Measurements from ENCODE around the gene KIF1C. TPM values are rescaled to one million over a fixed set of nuclear protein-coding genes. Genes with fewer than 3 reads are reported as not detected.

KIF1C gene
- polyA plus RNA-seq = 15.0 TPM

DNA sequence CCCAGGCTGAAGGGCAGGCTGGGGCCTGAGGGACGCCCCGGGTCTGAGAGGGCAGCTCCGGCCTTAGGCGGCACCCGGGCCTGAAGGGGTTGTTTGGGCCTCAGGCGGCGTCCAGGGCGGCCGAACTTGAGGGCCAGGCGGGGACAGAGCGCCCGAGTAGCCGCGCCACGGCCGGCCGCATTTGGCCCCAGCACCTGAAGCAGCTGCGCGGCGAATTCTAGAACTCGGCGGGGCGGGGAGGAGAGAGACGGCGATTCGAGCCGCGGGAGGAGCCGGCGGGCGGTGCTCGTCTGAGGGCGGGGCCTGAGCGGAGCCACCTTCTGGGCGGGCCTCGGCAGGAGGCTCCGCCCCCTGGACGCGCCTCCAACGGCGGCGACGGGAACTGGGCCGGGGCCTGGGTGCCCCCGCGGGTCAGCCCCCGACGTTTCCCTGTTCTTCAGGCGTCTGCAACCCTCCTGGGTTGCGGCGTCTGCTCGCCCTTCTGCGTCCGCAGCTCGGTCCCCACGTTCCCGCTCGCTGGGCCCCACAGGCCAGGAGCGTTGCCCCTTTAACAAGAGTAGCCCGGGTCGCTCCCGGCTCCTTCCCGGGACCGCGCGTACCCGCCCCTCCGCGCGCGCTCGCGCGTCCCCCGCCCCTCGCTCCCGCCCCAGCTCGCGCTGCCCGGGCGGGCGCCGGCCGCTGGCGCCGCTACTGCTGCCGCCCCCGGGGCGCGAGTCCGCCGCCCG, at the start of gene KIF1C, which contains the start of gene INCA1:
TSS of gene KIF1C (plus strand) at position 649 of the 725 bp plus-strand sequence. CDS start 2,297 bp downstream, outside the sequence.
TSS of gene INCA1 (minus strand) at position 221 of the 725 bp plus-strand sequence. CDS start 3,085 bp downstream, outside the sequence.
- no peaks in the 10 kb centered on the region for H3K9me3 Mint-ChIP-seq
- H3K27me3 Mint-ChIP-seq = no peaks in the 10 kb centered on the region
- peaks cover 11 to 15% (median 12%) of the 10 kb centered on the region in 3 donors for H3K4me1 Mint-ChIP-seq
- peaks cover 10% of the 10 kb centered on the region for H3K36me3 Mint-ChIP-seq
- H3K27ac Mint-ChIP-seq = peak within 1 kb of the TSS; percentile 22 to 71 (median 69)
- peak within 1 kb of the TSS; percentile 84 to 95 (median 92) for H3K4me3 Mint-ChIP-seq

DNA sequence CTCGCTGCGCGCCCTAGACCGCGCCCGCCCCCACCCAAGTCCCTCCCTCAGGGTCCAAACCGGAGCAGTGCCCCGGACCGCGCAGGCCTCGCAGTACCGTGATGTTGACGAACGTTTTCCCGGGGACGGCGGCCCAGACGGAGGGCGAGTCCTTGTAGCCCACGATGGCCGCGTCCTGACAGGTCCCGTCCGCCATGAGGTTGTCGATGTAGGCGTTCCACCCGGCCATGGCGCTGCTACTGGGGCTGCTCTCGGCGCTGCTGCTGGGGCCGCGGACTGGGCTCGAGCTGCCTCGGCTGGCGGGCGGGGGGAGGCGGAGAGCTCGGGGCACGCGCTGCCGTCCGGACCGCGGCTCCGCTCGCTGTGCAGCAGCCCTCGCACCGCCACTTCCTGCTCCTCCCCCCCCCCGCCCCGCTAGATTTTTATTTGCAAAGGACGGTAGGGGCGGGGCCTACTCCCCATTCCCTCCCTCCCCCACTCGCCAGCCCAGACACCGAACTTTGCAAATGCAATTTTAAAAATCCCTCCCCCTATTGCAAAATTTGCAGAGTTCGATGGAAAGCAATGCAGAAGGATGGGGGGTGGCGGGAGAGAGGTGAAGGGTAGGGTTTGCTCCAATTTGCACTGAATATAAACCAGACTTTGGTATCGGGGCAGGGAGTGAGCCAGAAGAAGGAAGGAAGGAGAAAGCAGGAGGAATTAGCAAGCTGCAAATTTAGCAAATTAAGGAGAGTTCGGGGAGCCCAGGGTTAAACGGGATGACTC, 49.4 kb upstream of the KIF1C start, which contains the start of gene PFN1:
TSS of gene PFN1 (minus strand) at position 365 of the 765 bp plus-strand sequence. CDS start at position 229, 136 bp downstream.
- H3K27ac Mint-ChIP-seq = peak within 1 kb of the TSS; percentile 95 to 99 (median 97)
- H3K4me1 Mint-ChIP-seq = peaks cover 25 to 30% (median 30%) of the 10 kb centered on the region in 3 donors
- H3K36me3 Mint-ChIP-seq = peaks cover 3% of the 10 kb centered on the region
- H3K9me3 Mint-ChIP-seq = no peaks in the 10 kb centered on the region
- peak within 1 kb of the TSS; percentile 91 to 99 (median 96) for H3K4me3 Mint-ChIP-seq
- H3K27me3 Mint-ChIP-seq = no peaks in the 10 kb centered on the region

DNA sequence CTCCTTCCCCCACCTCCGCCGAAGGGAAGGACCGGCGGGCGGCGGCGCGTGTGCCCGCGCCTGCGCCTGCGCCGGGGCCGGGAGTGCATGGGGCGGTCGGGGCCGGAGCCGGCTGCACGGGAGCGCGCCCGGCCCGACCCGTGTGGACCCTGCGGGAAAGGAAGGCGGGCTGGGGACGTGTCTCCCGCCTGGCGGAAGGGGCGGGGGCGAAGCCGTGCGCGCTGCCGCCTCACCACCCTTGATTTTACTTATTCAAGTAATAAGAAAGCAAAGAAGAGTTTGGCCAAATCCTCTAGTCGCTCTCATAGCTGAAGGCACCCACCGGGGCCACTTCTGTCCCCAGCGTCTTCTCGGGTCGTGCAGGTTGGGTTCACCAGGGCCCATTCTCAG, 48.8 kb upstream of the KIF1C start:
- Mint-ChIP-seq H3K27me3 (no peaks in the 10 kb centered on the region), H3K4me1 (peaks cover 23 to 29% (median 28%) of the 10 kb centered on the region in 3 donors), H3K9me3 (no peaks in the 10 kb centered on the region), H3K27ac (peak overlapping the region; percentile 95 to 99 (median 97)), H3K36me3 (peaks cover 3% of the 10 kb centered on the region), H3K4me3 (peak overlapping the region; percentile 91 to 98 (median 96))

DNA sequence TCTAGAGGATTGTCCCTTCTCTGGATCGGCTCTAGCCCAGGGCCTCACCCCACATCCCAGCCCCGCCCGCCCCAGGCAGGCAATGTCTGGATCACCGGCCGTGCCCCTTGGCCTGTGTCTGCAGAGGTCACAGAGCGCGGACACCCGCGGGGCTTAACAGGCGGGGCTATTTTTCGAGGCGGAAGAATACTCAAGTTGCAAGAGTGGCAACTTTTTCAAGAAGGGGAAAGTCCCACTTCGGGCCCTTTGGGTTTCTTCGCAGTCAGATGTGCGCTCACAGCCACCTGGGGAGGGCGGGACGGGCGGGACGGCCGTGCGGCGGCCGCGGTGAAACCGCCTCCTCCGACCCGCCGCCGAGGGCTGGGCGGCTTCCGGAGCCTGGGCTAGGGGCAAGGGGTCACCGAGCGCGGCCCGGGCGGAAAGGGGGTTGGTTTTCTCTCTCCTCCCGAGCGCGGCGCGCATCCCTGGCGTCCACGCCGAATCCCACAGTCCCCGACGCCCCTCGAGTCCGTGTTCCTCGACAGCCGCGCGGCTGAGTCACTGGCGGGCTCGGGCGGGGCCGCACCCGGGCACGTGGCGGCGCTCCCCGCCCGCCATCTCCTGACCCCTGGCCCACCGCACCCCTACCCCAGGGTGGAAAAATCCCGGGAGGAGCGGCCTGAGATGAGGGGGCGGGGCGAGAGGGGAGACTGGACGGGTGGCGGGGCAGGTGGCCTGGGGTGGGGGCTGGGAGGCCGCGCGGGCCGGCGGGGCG, 48.3 kb upstream of the KIF1C start:
- no peaks in the 10 kb centered on the region for H3K27me3 Mint-ChIP-seq
- H3K27ac Mint-ChIP-seq = peak overlapping the region; percentile 69 to 97 (median 95)
- H3K4me3 Mint-ChIP-seq = peak overlapping the region; percentile 91 to 98 (median 96)
- peaks cover 3% of the 10 kb centered on the region for H3K36me3 Mint-ChIP-seq
- no peaks in the 10 kb centered on the region for H3K9me3 Mint-ChIP-seq
- H3K4me1 Mint-ChIP-seq = peaks cover 18 to 24% (median 22%) of the 10 kb centered on the region in 3 donors

DNA sequence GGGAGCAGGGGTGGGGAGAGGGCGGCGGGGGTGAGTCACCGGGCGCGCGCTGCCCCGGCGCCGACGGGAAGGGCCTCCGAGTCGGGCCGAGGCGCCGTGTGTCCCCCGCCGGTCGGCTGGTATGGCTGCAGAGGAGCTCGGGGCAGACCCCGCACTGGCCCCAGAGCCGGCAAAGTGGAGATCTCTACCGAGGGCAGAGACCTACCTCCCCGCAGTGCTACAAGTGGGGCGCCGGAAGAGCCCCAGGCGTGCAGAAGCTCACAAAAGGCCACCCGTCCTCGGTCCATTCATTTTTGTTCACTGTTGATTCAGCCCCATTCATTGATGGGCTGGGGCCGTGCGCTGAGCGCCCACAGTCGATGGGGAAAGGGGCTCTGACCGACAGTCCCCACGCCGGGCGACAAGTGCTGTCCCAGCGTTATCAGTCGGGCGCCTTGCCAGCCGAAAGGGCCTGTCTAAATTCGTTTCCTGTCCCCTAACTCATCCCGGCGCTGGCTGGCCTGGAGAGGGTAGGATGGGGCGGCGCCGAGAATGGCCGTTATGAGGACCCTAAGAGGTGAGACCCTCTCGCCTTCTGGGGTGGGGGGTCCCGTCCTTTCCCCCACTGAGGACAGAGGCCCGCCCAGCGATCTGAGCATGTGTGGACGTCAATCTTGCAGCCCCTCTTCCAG, 47.5 kb upstream of the KIF1C start:
- no peaks in the 10 kb centered on the region for H3K27me3 Mint-ChIP-seq
- peak overlapping the region; percentile 82 to 93 (median 88) for H3K4me3 Mint-ChIP-seq
- peaks cover 3% of the 10 kb centered on the region for H3K36me3 Mint-ChIP-seq
- H3K9me3 Mint-ChIP-seq = no peaks in the 10 kb centered on the region
- H3K4me1 Mint-ChIP-seq = peaks cover 13 to 18% (median 16%) of the 10 kb centered on the region in 3 donors
- peak overlapping the region; percentile 90 to 92 (median 91) for H3K27ac Mint-ChIP-seq

DNA sequence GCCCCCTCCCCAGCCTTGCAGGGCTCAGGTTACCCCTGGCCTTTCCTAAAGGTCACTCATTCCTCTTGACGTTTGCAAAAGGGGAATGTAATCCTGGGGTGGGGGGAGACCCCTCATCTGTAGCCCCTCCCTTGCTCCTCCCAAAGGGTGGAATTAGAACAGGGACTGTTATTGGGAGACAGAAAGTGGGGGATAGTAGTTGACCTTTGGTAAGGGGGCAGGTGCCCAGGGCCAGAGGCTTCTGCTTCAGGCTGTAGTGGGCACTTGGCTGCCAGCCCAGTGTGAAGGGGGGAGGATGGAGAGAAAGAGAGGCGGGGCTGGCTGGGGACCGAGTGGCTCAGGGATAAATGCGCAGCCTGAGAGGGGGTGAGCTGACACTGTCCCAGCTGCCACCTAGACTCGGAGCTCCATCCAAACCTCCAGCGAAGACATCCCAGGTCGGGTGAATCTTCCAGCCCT, 47.0 kb upstream of the KIF1C start, which contains the start of gene ENO3:
TSS of gene ENO3 (plus strand) at position 374 of the 459 bp plus-strand sequence. CDS start 711 bp downstream, outside the sequence.
- Mint-ChIP-seq H3K36me3 (peaks cover 3% of the 10 kb centered on the region), H3K4me3 (peak within 1 kb of the TSS; percentile 82 to 93 (median 88)), H3K9me3 (no peaks in the 10 kb centered on the region), H3K4me1 (peaks cover 8 to 13% (median 12%) of the 10 kb centered on the region in 3 donors), H3K27ac (peak within 1 kb of the TSS; percentile 90 to 92 (median 91)), H3K27me3 (no peaks in the 10 kb centered on the region)

DNA sequence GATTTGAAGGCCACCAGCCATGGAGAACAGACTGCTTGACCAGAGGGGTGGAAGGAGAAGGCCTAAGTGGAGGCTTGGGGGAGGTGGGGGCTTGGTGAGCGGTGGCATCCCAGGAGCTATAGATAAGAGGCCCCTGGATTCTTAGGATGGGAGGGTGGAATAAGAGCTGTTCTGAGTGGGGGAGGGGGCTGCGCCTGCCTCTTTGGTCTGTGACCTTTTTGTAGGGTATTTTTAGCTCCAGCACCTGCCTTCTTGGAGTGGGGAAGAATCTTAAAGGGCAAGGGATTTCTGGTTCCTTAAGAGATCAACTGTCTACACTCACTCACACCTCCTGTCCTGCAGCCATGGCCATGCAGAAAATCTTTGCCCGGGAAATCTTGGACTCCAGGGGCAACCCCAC, 46.3 kb upstream of the KIF1C start:
- H3K4me3 Mint-ChIP-seq = peak overlapping the region in 3 of 4 donors; percentile 54 to 86 (median 60)
- peaks cover 4 to 7% (median 6%) of the 10 kb centered on the region in 3 donors for H3K4me1 Mint-ChIP-seq
- H3K27ac Mint-ChIP-seq = peak overlapping the region in 2 of 3 donors; percentile 33 to 92
- H3K36me3 Mint-ChIP-seq = no peaks in the 10 kb centered on the region
- no peaks in the 10 kb centered on the region for H3K27me3 Mint-ChIP-seq
- no peaks in the 10 kb centered on the region for H3K9me3 Mint-ChIP-seq

DNA sequence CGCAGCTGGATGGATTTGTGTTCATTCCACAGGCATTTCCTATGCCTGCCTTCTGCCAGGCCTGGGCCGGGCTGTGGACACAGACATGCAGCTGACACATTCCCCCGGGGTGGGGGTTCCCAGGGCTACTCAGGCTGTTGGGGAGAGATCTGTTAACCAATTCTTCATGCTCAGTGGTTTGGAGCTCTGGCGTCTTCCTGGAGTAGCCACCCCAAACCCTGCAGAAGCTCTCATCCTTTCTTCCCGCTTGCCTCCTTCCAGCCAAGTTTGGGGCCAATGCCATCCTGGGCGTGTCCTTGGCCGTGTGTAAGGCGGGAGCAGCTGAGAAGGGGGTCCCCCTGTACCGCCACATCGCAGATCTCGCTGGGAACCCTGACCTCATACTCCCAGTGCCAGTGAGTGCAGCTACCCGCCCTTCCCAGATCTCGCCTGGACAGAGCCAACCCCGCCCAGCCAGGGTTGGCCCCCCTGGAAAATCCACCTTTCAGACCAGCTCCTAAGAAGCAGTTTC, 44.2 kb upstream of the KIF1C start:
- H3K4me3 Mint-ChIP-seq = peak overlapping the region in 1 of 4 donors; percentile 63
- H3K4me1 Mint-ChIP-seq = peaks cover 0 to 9% (median 2%) of the 10 kb centered on the region in 3 donors
- peak overlapping the region in 2 of 3 donors; percentile 62 to 67 for H3K27ac Mint-ChIP-seq

DNA sequence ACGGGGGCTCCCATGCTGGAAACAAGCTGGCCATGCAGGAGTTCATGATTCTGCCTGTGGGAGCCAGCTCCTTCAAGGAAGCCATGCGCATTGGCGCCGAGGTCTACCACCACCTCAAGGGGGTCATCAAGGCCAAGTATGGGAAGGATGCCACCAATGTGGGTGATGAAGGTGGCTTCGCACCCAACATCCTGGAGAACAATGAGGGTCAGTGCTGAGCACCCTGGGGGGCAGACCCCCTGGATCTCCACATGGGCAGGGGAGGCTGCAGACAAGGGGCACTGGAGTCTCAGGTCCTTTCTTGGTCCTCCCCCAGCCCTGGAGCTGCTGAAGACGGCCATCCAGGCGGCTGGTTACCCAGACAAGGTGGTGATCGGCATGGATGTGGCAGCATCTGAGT, 42.7 kb upstream of the KIF1C start:
- Mint-ChIP-seq H3K4me3 (no peak overlapping the region), H3K4me1 (peaks cover 0 to 9% (median 2%) of the 10 kb centered on the region in 3 donors), H3K27me3 (no peaks in the 10 kb centered on the region), H3K36me3 (no peaks in the 10 kb centered on the region), H3K27ac (no peak overlapping the region), H3K9me3 (no peaks in the 10 kb centered on the region)

More for the DNA sequence above, 44.2 kb upstream of the KIF1C start:
- H3K36me3 Mint-ChIP-seq = no peaks in the 10 kb centered on the region
- no peaks in the 10 kb centered on the region for H3K9me3 Mint-ChIP-seq
- H3K27me3 Mint-ChIP-seq = no peaks in the 10 kb centered on the region

DNA sequence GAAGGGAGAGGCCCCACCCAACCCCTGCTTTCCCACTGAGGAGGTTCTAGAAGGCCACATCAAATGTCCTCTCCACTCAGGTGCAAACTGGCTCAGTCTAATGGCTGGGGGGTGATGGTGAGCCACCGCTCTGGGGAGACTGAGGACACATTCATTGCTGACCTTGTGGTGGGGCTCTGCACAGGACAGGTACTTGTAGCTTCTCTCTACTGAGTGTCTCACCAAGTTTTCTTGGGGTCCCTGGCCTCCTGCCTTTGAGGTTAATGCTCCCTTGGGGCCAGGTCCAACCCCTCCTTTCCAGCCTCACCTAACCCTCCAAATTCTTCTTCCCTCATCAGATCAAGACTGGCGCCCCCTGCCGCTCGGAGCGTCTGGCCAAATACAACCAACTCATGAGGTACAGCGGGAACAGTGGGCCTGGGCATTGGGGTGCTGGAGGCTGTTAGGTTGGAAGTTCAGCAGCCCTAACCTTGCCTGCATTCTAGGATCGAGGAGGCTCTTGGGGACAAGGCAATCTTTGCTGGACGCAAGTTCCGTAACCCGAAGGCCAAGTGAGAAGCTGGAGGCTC, 41.2 kb upstream of the KIF1C start:
- no peaks in the 10 kb centered on the region for H3K9me3 Mint-ChIP-seq
- H3K27me3 Mint-ChIP-seq = no peaks in the 10 kb centered on the region
- peaks cover 0 to 5% (median 0%) of the 10 kb centered on the region in 3 donors for H3K4me1 Mint-ChIP-seq
- H3K36me3 Mint-ChIP-seq = no peaks in the 10 kb centered on the region
- H3K4me3 Mint-ChIP-seq = no peak overlapping the region
- no peak overlapping the region for H3K27ac Mint-ChIP-seq

DNA sequence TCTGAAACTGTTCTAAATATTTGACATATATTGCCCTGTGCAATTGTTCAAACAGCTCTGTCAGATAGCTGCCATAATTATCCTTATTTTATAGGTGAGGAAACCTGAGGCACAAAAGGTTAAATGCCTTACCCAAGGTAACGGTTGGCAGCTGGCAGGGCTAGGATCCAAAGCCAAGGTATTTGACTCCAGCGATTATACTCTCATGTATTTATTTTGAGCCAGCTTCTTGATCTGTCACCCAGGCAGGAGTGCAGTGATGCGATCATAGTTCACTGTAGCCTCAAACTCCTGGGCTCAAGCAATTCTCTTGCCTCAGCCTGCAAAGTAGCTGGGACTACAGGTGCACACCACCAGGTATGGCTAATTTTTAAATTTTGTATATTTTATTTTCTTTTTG, 39.6 kb upstream of the KIF1C start:
- peaks cover 2% of the 10 kb centered on the region for H3K36me3 Mint-ChIP-seq
- H3K27me3 Mint-ChIP-seq = no peaks in the 10 kb centered on the region
- H3K27ac Mint-ChIP-seq = no peak overlapping the region
- no peaks in the 10 kb centered on the region for H3K9me3 Mint-ChIP-seq
- peaks cover 0 to 6% (median 0%) of the 10 kb centered on the region in 3 donors for H3K4me1 Mint-ChIP-seq
- no peak overlapping the region for H3K4me3 Mint-ChIP-seq

DNA sequence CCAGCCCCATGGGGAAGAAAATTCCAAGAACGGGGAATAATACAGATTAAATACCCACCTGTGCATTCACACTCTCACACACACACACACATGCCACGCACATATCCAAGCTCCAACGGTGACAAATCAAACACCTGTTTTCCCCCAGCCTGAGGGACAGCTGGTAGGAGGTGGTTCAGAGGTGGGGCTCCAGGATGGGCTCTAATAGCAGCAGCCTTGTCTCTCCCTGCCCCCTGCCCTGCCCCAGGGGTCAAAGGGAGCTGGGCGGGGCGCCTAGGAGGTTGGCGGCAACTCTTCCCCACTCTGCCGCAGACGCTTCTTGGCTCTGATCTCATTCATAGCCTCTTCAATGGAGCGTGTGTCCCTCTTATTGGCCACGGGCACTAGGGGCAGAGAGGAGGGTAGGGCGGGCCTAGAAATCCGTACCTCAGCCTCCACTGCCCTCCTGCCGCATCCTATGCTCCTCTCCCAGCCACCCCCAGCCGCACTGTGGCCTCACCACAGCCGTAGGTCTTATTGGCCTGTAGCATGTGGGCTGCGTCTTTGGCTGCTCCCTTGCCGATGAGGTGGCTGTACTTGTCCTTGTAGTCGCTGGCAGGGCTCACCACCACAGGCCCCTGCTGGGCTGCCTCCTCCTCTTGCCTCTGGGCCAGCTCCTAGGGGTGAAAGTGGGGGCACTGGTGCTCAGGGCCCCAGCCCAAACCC, 38.3 kb upstream of the KIF1C start:
- Mint-ChIP-seq H3K27ac (peak overlapping the region in 1 of 3 donors; percentile 25), H3K27me3 (no peaks in the 10 kb centered on the region), H3K4me1 (peaks cover 0 to 6% (median 0%) of the 10 kb centered on the region in 3 donors), H3K36me3 (peaks cover 2% of the 10 kb centered on the region), H3K4me3 (peak overlapping the region in 1 of 4 donors; percentile 9), H3K9me3 (no peaks in the 10 kb centered on the region)
